ENCODE results near the gene FRMD8.

The FRMD8 gene

DNA sequence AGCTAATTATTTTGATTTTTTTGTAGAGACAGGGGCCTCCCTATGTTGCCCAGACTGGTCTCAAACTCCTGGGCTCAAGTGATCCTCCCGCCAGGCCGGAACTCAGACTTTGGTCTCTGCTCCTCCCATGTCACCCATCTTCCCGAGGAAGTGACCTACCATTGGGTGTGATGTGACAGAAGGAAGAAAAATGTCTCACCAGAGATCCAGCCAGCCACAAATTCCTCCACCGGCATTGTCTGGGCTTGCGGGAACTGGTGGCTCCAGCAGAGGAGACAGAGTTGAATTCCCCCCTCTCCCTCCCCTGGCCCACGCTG, 4.8 kb upstream of the FRMD8 start:
- TF ChIP-seq, protein P1, sequence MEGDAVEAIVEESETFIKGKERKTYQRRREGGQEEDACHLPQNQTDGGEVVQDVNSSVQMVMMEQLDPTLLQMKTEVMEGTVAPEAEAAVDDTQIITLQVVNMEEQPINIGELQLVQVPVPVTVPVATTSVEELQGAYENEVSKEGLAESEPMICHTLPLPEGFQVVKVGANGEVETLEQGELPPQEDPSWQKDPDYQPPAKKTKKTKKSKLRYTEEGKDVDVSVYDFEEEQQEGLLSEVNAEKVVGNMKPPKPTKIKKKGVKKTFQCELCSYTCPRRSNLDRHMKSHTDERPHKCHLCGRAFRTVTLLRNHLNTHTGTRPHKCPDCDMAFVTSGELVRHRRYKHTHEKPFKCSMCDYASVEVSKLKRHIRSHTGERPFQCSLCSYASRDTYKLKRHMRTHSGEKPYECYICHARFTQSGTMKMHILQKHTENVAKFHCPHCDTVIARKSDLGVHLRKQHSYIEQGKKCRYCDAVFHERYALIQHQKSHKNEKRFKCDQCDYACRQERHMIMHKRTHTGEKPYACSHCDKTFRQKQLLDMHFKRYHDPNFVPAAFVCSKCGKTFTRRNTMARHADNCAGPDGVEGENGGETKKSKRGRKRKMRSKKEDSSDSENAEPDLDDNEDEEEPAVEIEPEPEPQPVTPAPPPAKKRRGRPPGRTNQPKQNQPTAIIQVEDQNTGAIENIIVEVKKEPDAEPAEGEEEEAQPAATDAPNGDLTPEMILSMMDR (IDR thresholded peaks at IDR 0.05; ENCODE audit: low read depth, low read length), result no peak
- TF ChIP-seq MYC (IDR thresholded peaks at IDR 0.05; ENCODE audit: low read depth, low read length), result no peak
- TF ChIP-seq POLR2A (IDR thresholded peaks at IDR 0.05; ENCODE audit: extremely low read depth, insufficient read length), result no peak
- TF ChIP-seq, protein P2, sequence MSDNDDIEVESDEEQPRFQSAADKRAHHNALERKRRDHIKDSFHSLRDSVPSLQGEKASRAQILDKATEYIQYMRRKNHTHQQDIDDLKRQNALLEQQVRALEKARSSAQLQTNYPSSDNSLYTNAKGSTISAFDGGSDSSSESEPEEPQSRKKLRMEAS (IDR thresholded peaks at IDR 0.05; ENCODE audit: low read depth, low read length), result no peak
- no peak for DNase-seq (ENCODE audit: low read depth)
- no peak overlapping the region for H3K4me3 ChIP-seq (ENCODE audit: low read depth, low read length)

GRCh38 chr11:65382033-65382803, 4.2 kb upstream of the FRMD8 start, which contains the start of gene SLC25A45:
SLC25A45 (minus strand) TSS chr11:65382646; CDS start chr11:65381951, 695 bp downstream.
- peak; percentile 84 for TF ChIP-seq MYC (IDR thresholded peaks at IDR 0.05; ENCODE audit: low read depth, low read length)
- TF ChIP-seq, protein P2 (IDR thresholded peaks at IDR 0.05; ENCODE audit: low read depth, low read length), result peak; percentile 74
- TF ChIP-seq POLR2A (IDR thresholded peaks at IDR 0.05; ENCODE audit: extremely low read depth, insufficient read length), result no peak
- TF ChIP-seq, protein P1 (IDR thresholded peaks at IDR 0.05; ENCODE audit: low read depth, low read length), result peak; percentile 59
- peak within 1 kb of the TSS; percentile 56 for H3K4me3 ChIP-seq (ENCODE audit: low read depth, low read length)
- peak; percentile 99 for DNase-seq (ENCODE audit: low read depth)

GRCh38 chr11:65382804-65383368, 3.6 kb upstream of the FRMD8 start:
- DNase-seq (ENCODE audit: low read depth), result no peak
- TF ChIP-seq, protein P1 (IDR thresholded peaks at IDR 0.05; ENCODE audit: low read depth, low read length), result no peak
- TF ChIP-seq, protein P2 (IDR thresholded peaks at IDR 0.05; ENCODE audit: low read depth, low read length), result no peak
- TF ChIP-seq MYC (IDR thresholded peaks at IDR 0.05; ENCODE audit: low read depth, low read length) (no peak), POLR2A (IDR thresholded peaks at IDR 0.05; ENCODE audit: extremely low read depth, insufficient read length) (no peak)
- H3K4me3 ChIP-seq (ENCODE audit: low read depth, low read length), result peak overlapping the region; percentile 56

GRCh38 chr11:65383778-65384177, 2.7 kb upstream of the FRMD8 start:
- peak; percentile 53 for DNase-seq (ENCODE audit: low read depth)
- TF ChIP-seq, protein P2 (IDR thresholded peaks at IDR 0.05; ENCODE audit: low read depth, low read length), result no peak
- TF ChIP-seq MYC (IDR thresholded peaks at IDR 0.05; ENCODE audit: low read depth, low read length) (no peak), POLR2A (IDR thresholded peaks at IDR 0.05; ENCODE audit: extremely low read depth, insufficient read length) (no peak)
- TF ChIP-seq, protein P1 (IDR thresholded peaks at IDR 0.05; ENCODE audit: low read depth, low read length), result no peak
- H3K4me3 ChIP-seq (ENCODE audit: low read depth, low read length), result no peak overlapping the region

- no peak overlapping the region for H3K4me3 ChIP-seq (ENCODE audit: low read depth, low read length)
- TF ChIP-seq POLR2A (IDR thresholded peaks at IDR 0.05; ENCODE audit: extremely low read depth, insufficient read length) (no peak), MYC (IDR thresholded peaks at IDR 0.05; ENCODE audit: low read depth, low read length) (no peak)
- TF ChIP-seq, protein P1 (IDR thresholded peaks at IDR 0.05; ENCODE audit: low read depth, low read length), result no peak
- TF ChIP-seq, protein P2 (IDR thresholded peaks at IDR 0.05; ENCODE audit: low read depth, low read length), result no peak
- DNase-seq (ENCODE audit: low read depth), result no peak
These were observed 2.0 kb upstream of the FRMD8 start for GRCh38 chr11:65384301-65384889.
